Neural cell (in vitro differentiated cells): ENCODE measurements around the gene LEF1. TPM values are rescaled to one million over a fixed set of nuclear protein-coding genes. Genes with fewer than 3 reads are reported as not detected.

Experiments used
- H2AFZ ChIP-seq: fragments of 200-600, 300-800 bp; sonication (generic), shearing (Covaris generic); 2 replicates; pipeline ENCODE4 v1.6.0; 2014; ENCODE audit warnings: low read depth, mild to moderate bottlenecking, antibody characterized with exemption, low read length, moderate library complexity
- H3F3A ChIP-seq: fragments of 200-600 bp; shearing (Covaris generic); 2 replicates; pipeline ENCODE4 v1.6.1; 2016; ENCODE audit warnings: mild to moderate bottlenecking, moderate library complexity, mixed read lengths, antibody characterized with exemption, low read length; ENCODE audit not compliant: insufficient read depth, poor library complexity, severe bottlenecking
- H3K27ac ChIP-seq: fragments of 200-600, 300-800 bp; sonication (generic), shearing (Covaris generic); 2 replicates; pipeline ENCODE4 v1.5.1; 2014; ENCODE audit warnings: mild to moderate bottlenecking, low read length, moderate library complexity
- H3K27me3 ChIP-seq: fragments of 300-800, 200-600 bp; sonication (generic), shearing (Covaris generic); 2 replicates; pipeline ENCODE4 v1.6.0; 2014; ENCODE audit warnings: mild to moderate bottlenecking, low read depth, low read length, moderate library complexity; ENCODE audit not compliant: insufficient read depth
- H3K36me3 ChIP-seq: fragments of 300-800, 200-600 bp; sonication (generic), shearing (Covaris generic); 2 replicates; pipeline ENCODE4 v1.5.1; 2014; ENCODE audit warnings: mild to moderate bottlenecking, antibody characterized with exemption, low read length, moderate library complexity; ENCODE audit not compliant: insufficient read depth
- H3K4me2 ChIP-seq: fragments of 300-800, 200-600 bp; sonication (generic), shearing (Covaris generic); 2 replicates; pipeline ENCODE4 v1.6.0; 2014; ENCODE audit warnings: mild to moderate bottlenecking, low read length
- H3K4me3 ChIP-seq: fragments of 300-800, 200-600 bp; sonication (generic), shearing (Covaris generic); 2 replicates; pipeline ENCODE4 v1.5.1; 2014; ENCODE audit warnings: mild to moderate bottlenecking, low read length, moderate library complexity
- H3K79me2 ChIP-seq: fragments of 200-600 bp; shearing (Covaris generic); replicated peaks from 2 replicates; pipeline ENCODE4 v1.6.0; 2014; ENCODE audit warnings: mild to moderate bottlenecking, low read length, moderate library complexity; ENCODE audit not compliant: insufficient read depth
- H3K9ac ChIP-seq: fragments of 300-800, 200-600 bp; sonication (generic), shearing (Covaris generic); 2 replicates; pipeline ENCODE4 v1.6.1; 2016; ENCODE audit warnings: mild to moderate bottlenecking, low read length, mixed read lengths
- H3K9me2 ChIP-seq: fragments of 200-600 bp; shearing (Covaris generic); 2 replicates; pipeline ENCODE4 v1.6.1; 2016; ENCODE audit warnings: mild to moderate bottlenecking, low read length, mixed read lengths; ENCODE audit not compliant: insufficient read depth
- H3K9me3 ChIP-seq: fragments of 200-600, 300-800 bp; sonication (generic), shearing (Covaris generic); 2 replicates; pipeline ENCODE4 v1.6.1; 2016; ENCODE audit warnings: mild to moderate bottlenecking, mixed run types, low read length, moderate library complexity, mixed read lengths
- H4K20me1 ChIP-seq: fragments of 200-600 bp; shearing (Covaris generic); 2 replicates; pipeline ENCODE4 v1.6.1; 2016; ENCODE audit warnings: mild to moderate bottlenecking, mixed run types; ENCODE audit not compliant: insufficient read depth
- CTCF ChIP-seq: fragments of 450-650 bp; IDR thresholded peaks from 2 replicates; pipeline ENCODE4 v1.5.1; 2014; ENCODE audit warnings: antibody characterized with exemption, mild to moderate bottlenecking, moderate library complexity; ENCODE audit not compliant: poor library complexity, severe bottlenecking
- EP300 ChIP-seq: fragments of 450-650 bp; conservative IDR thresholded peaks from 2 replicates; pipeline ENCODE4 v1.6.1; 2014; ENCODE audit warnings: antibody characterized with exemption, mild to moderate bottlenecking, moderate library complexity; ENCODE audit not compliant: poor library complexity, severe bottlenecking
- EZH2 ChIP-seq: fragments of 200-600, 300-800 bp; shearing (Covaris generic), sonication (generic); IDR thresholded peaks from 2 replicates; pipeline ENCODE4 v1.6.1; 2014; ENCODE audit warnings: antibody characterized with exemption, low read length, borderline replicate concordance, mild to moderate bottlenecking; ENCODE audit not compliant: insufficient read depth, poor library complexity, severe bottlenecking
- MXI1 ChIP-seq: fragments of 450-650 bp; conservative IDR thresholded peaks from 2 replicates; pipeline ENCODE4 v1.6.1; 2014; ENCODE audit warnings: antibody characterized with exemption, mild to moderate bottlenecking; ENCODE audit not compliant: poor library complexity, severe bottlenecking
- POLR2AphosphoS5 ChIP-seq: IDR thresholded peaks from 2 replicates; pipeline ENCODE4 v1.6.1; 2012
- RAD21 ChIP-seq: fragments of 450-650 bp; conservative IDR thresholded peaks from 2 replicates; pipeline ENCODE4 v1.6.1; 2014; ENCODE audit warnings: antibody characterized with exemption, mild to moderate bottlenecking, moderate library complexity
- REST ChIP-seq: IDR thresholded peaks from 2 replicates; pipeline ENCODE4 v1.6.1; 2012; ENCODE audit warnings: borderline replicate concordance
- SMC3 ChIP-seq: fragments of 450-650 bp; conservative IDR thresholded peaks from 2 replicates; pipeline ENCODE4 v1.6.1; 2014; ENCODE audit warnings: antibody characterized with exemption, mild to moderate bottlenecking, moderate library complexity; ENCODE audit not compliant: poor library complexity
- TAF1 ChIP-seq: IDR thresholded peaks from 2 replicates; pipeline ENCODE4 v1.6.1; 2012; ENCODE audit warnings: low read depth
- polyA plus RNA-seq: library from polyadenylated mRNA; depleted of rRNA; stranded (reverse); fragments of >200 nt; gene quantifications from 2 replicates; pipeline ENCODE4 v1.2.3, GENCODE V29; 2014

The LEF1 gene
- polyA plus RNA-seq, 1 donor from 2014 or later, result 0.78 TPM

GRCh38 chr4:108149588-108150380 lies 18.9 kb downstream of the LEF1 start:
- Histone ChIP-seq H3K9me2 (no peaks in the 10 kb centered on the region), H3K4me2 (no peak overlapping the region), H3K36me3 (no peaks in the 10 kb centered on the region), H3K27ac (no peak overlapping the region), H4K20me1 (no peaks in the 10 kb centered on the region), H3K79me2 (no peaks in the 10 kb centered on the region), H3K9ac (no peak overlapping the region), H2AFZ (no peak overlapping the region), H3F3A (no peaks in the 10 kb centered on the region), H3K27me3 (no peaks in the 10 kb centered on the region), H3K4me3 (no peak overlapping the region), H3K9me3 (no peaks in the 10 kb centered on the region)
- TF ChIP-seq POLR2AphosphoS5, result no peak
- TF ChIP-seq EZH2, result no peak
- TF ChIP-seq REST, result no peak
- no peak for TF ChIP-seq EP300
- TF ChIP-seq CTCF, result no peak
- TF ChIP-seq RAD21, result no peak
- TF ChIP-seq SMC3, result no peak
- no peak for TF ChIP-seq MXI1
- TF ChIP-seq TAF1, result no peak

- Histone ChIP-seq H3K9me3 (no peaks in the 10 kb centered on the region), H3K4me3 (no peak overlapping the region), H3K79me2 (no peaks in the 10 kb centered on the region), H3F3A (no peaks in the 10 kb centered on the region), H4K20me1 (no peaks in the 10 kb centered on the region), H3K9me2 (no peaks in the 10 kb centered on the region), H3K4me2 (no peak overlapping the region), H3K36me3 (no peaks in the 10 kb centered on the region), H3K27ac (no peak overlapping the region), H2AFZ (no peak overlapping the region), H3K9ac (no peak overlapping the region), H3K27me3 (no peaks in the 10 kb centered on the region)
- no peak for TF ChIP-seq EZH2
- no peak for TF ChIP-seq RAD21
- no peak for TF ChIP-seq EP300
These were observed 20.4 kb downstream of the LEF1 start for GRCh38 chr4:108148316-108148715.
